Islet precursor cell (in vitro differentiated cells): Measurements from ENCODE around the gene CCDC117.
"Not testable (repeated sequence)": the region's sequence is repeated elsewhere in the genome, so short reads cannot be mapped to it uniquely, and the experiment has no call there.

Experiments
- DNase-seq: peaks from one replicate; pipeline ENCODE4 v3.0.0-alpha.2; 2018

Gene CCDC117

GRCh38 chr22:28772633-28773460, at the start of gene CCDC117:
TSS of gene CCDC117 (plus strand) at chr22:28772695. CDS start at chr22:28772850, 155 bp downstream.
- peak; percentile 98 for DNase-seq

GRCh38 chr22:28728002-28728401, 44.5 kb upstream of the CCDC117 start:
- DNase-seq, result no peak

GRCh38 chr22:28728621-28729313, 43.7 kb upstream of the CCDC117 start:
- DNase-seq, result no peak

GRCh38 chr22:28730179-28730578, 42.3 kb upstream of the CCDC117 start:
- no peak for DNase-seq

GRCh38 chr22:28734393-28734792, 38.1 kb upstream of the CCDC117 start:
- no peak for DNase-seq

GRCh38 chr22:28736301-28737155, 36.0 kb upstream of the CCDC117 start:
- DNase-seq, result no peak

GRCh38 chr22:28737701-28738100, 34.8 kb upstream of the CCDC117 start:
- no peak for DNase-seq

- DNase-seq, result not testable (repeated sequence)
Observed at GRCh38 chr22:28738876-28739275, 33.6 kb upstream of the CCDC117 start.

- DNase-seq, result no peak
Observed at GRCh38 chr22:28741200-28741784, 31.2 kb upstream of the CCDC117 start.

- DNase-seq, result peak; percentile 100
Observed at GRCh38 chr22:28741785-28742561, 30.5 kb upstream of the CCDC117 start, which contains the start of the genes CHEK2 and HSCB. TSS of gene CHEK2 (minus strand) at chr22:28741820. CDS start at chr22:28734721, 7,099 bp downstream. TSS of gene HSCB (plus strand) at chr22:28742039. CDS start at chr22:28742096, 57 bp downstream.

- no peak for DNase-seq
Observed at GRCh38 chr22:28742562-28742962, 29.9 kb upstream of the CCDC117 start.

- no peak for DNase-seq
Observed at GRCh38 chr22:28743852-28744251, 28.6 kb upstream of the CCDC117 start.

GRCh38 chr22:28750471-28750881, 22.0 kb upstream of the CCDC117 start:
- no peak for DNase-seq

GRCh38 chr22:28754512-28754911, 18.0 kb upstream of the CCDC117 start:
- not testable (repeated sequence) for DNase-seq

GRCh38 chr22:28759861-28760560, 12.5 kb upstream of the CCDC117 start:
- DNase-seq, result peak; percentile 74

GRCh38 chr22:28761449-28761755, 11.1 kb upstream of the CCDC117 start:
- DNase-seq, result no peak

GRCh38 chr22:28762000-28762399, 10.5 kb upstream of the CCDC117 start:
- not testable (repeated sequence) for DNase-seq

- DNase-seq, result no peak
Observed at GRCh38 chr22:28766628-28767027, 5.9 kb upstream of the CCDC117 start.

- DNase-seq, result no peak
Observed at GRCh38 chr22:28768701-28769393, 3.6 kb upstream of the CCDC117 start.

- no peak for DNase-seq
Observed at GRCh38 chr22:28769394-28770085, 3.0 kb upstream of the CCDC117 start.
